ENCODE results near the gene RBBP8NL. TPM values are rescaled to one million over a fixed set of nuclear protein-coding genes. Genes with fewer than 3 reads are reported as not detected.
A peak's percentile ranks its signal among the peaks of the same experiment; 100 is the strongest.

RBBP8NL gene
- polyA plus RNA-seq, 3 donors: not detected

GRCh38 chr20:62390317-62391164 is 36.8 kb downstream of the RBBP8NL start:
- Mint-ChIP-seq H3K4me1 (peaks cover 21% of the 10 kb centered on the region), H3K36me3 (peaks cover 43 to 69% of the 10 kb centered on the region in 2 donors), H3K4me3 (no peak overlapping the region), H3K27ac (peak overlapping the region in 2 of 7 donors; percentile 31 to 74), H3K27me3 (ENCODE audit: low read depth in 3 of 3) (no peaks in the 10 kb centered on the region), H3K9me3 (peaks cover 0 to 1% (median 0%) of the 10 kb centered on the region in 7 donors)
- Histone ChIP-seq H4K20me1 (ENCODE audit: insufficient read depth, low read length) (peaks cover 29% of the 10 kb centered on the region), H3K36me3 (replicated peaks in 1 of 2; ENCODE audit: control insufficient read depth in 1 of 2, insufficient read depth in 2 of 2, low read length in 2 of 2) (peaks cover 27 to 58% of the 10 kb centered on the region in 2 donors), H3K27me3 (ENCODE audit: control insufficient read depth in 2 of 2, insufficient read depth in 2 of 2, low read length in 2 of 2) (no peaks in the 10 kb centered on the region), H3K27ac (ENCODE audit: low read depth in 1 of 2, low read length in 2 of 2) (no peak overlapping the region), H3K4me2 (replicated peaks; ENCODE audit: extremely low read depth, low read length, poor library complexity, severe bottlenecking) (no peak overlapping the region), H2AFZ (ENCODE audit: insufficient read depth, low read depth, low read length, poor library complexity, severe bottlenecking) (no peak overlapping the region), H3K9me3 (replicated peaks in 1 of 2; ENCODE audit: control insufficient read depth in 1 of 2, insufficient read depth in 1 of 2, low read length in 2 of 2) (no peaks in the 10 kb centered on the region), H3K4me1 (ENCODE audit: control insufficient read depth in 1 of 2, insufficient read depth in 2 of 2, low read length in 2 of 2) (peaks cover 17 to 22% of the 10 kb centered on the region in 2 donors), H3K9ac (ENCODE audit: insufficient read depth, low read length, poor library complexity, severe bottlenecking) (no peak overlapping the region), H3K79me2 (ENCODE audit: insufficient read depth, low read length) (peaks cover 40% of the 10 kb centered on the region), H3K4me3 (replicated peaks in 1 of 3; ENCODE audit: low read depth in 2 of 3, low read length in 3 of 3) (no peak overlapping the region)
- intact Hi-C loops (cut with micrococcal nuclease): no loop called here
- TF ChIP-seq CTCF (IDR thresholded peaks at IDR 0.05): no peak
- DNase-seq: no peak
- WGBS (ENCODE audit: insufficient coverage): 98% methylated on average over 15 of the region's 29 CpGs

- TF ChIP-seq CTCF (IDR thresholded peaks at IDR 0.05): no peak
- peaks cover 27 to 57% of the 10 kb centered on the region in 2 donors for H3K36me3 ChIP-seq (replicated peaks in 1 of 2; ENCODE audit: control insufficient read depth in 1 of 2, insufficient read depth in 2 of 2, low read length in 2 of 2)
- Mint-ChIP-seq H3K27me3 (ENCODE audit: low read depth in 3 of 3) (no peaks in the 10 kb centered on the region), H3K36me3 (peaks cover 41 to 63% of the 10 kb centered on the region in 2 donors), H3K4me1 (peaks cover 26% of the 10 kb centered on the region), H3K9me3 (peaks cover 0 to 1% (median 0%) of the 10 kb centered on the region in 7 donors), H3K4me3 (no peak overlapping the region), H3K27ac (peak overlapping the region in 1 of 7 donors; percentile 63)
- no peak for DNase-seq
- no peaks in the 10 kb centered on the region for H3K27me3 ChIP-seq (ENCODE audit: control insufficient read depth in 2 of 2, insufficient read depth in 2 of 2, low read length in 2 of 2)
- H4K20me1 ChIP-seq (ENCODE audit: insufficient read depth, low read length): peaks cover 29% of the 10 kb centered on the region
- H3K4me3 ChIP-seq (replicated peaks in 1 of 3; ENCODE audit: low read depth in 2 of 3, low read length in 3 of 3): no peak overlapping the region
- 83% methylated on average over 4 of the region's 5 CpGs for WGBS (ENCODE audit: insufficient coverage)
- H3K9me3 ChIP-seq (replicated peaks in 1 of 2; ENCODE audit: control insufficient read depth in 1 of 2, insufficient read depth in 1 of 2, low read length in 2 of 2): no peaks in the 10 kb centered on the region
- H2AFZ ChIP-seq (ENCODE audit: insufficient read depth, low read depth, low read length, poor library complexity, severe bottlenecking): no peak overlapping the region
- H3K79me2 ChIP-seq (ENCODE audit: insufficient read depth, low read length): peaks cover 46% of the 10 kb centered on the region
- H3K4me2 ChIP-seq (replicated peaks; ENCODE audit: extremely low read depth, low read length, poor library complexity, severe bottlenecking): no peak overlapping the region
- H3K9ac ChIP-seq (ENCODE audit: insufficient read depth, low read length, poor library complexity, severe bottlenecking): no peak overlapping the region
- intact Hi-C loops (cut with micrococcal nuclease): loop anchor here (5.0 to 10.0 kb wide), 4 partner anchors 87 to 415 kb away; partner anchors contain the start of genes ADRM1 (in 1 of the 2), OGFR (in 1 of the 2), PSMA7 (in 1 of the 2) and SS18L1 (in 1 of the 2)
- H3K4me1 ChIP-seq (ENCODE audit: control insufficient read depth in 1 of 2, insufficient read depth in 2 of 2, low read length in 2 of 2): peaks cover 19 to 25% of the 10 kb centered on the region in 2 donors
- no peak overlapping the region for H3K27ac ChIP-seq (ENCODE audit: low read depth in 1 of 2, low read length in 2 of 2)
Observed at GRCh38 chr20:62389601-62390087, 37.7 kb downstream of the RBBP8NL start.
